Brain microvascular endothelial cell (primary cell): ENCODE data around the gene NBPF11.
"Not testable (repeated sequence)": the region's sequence is repeated elsewhere in the genome, so short reads cannot be mapped to it uniquely, and the experiment has no call there.

Experiments
- DNase-seq: peaks from one replicate; pipeline ENCODE4 v3.0.0-alpha.2; 2020
- H3K27ac ChIP-seq: fragments of 250-450 bp; sonication (Bioruptor Pico); 2 replicates; pipeline ENCODE4 v1.5.1; 2020; ENCODE audit warnings: mild to moderate bottlenecking, moderate library complexity
- H3K27me3 ChIP-seq: fragments of 250-450 bp; sonication (Bioruptor Pico); replicated peaks from 2 replicates; pipeline ENCODE4 v1.5.1; 2020; ENCODE audit warnings: mild to moderate bottlenecking
- H3K36me3 ChIP-seq: fragments of 250-450 bp; sonication (Bioruptor Pico); replicated peaks from 2 replicates; pipeline ENCODE4 v1.5.1; 2020; ENCODE audit warnings: mild to moderate bottlenecking
- H3K4me3 ChIP-seq: 2 replicates; pipeline ENCODE4 v1.5.1; 2011; ENCODE audit warnings: low read depth, mild to moderate bottlenecking, control low read depth, low read length, moderate library complexity
- in situ Hi-C: cut with HindIII; loops from 2 replicates; pipeline ENCODE4 v1.10.0; 2017; ENCODE audit warnings: low sequenced_read_pairs, low pct_ligation_motif_present
- TF ChIP-seq, protein P1 (sequence below): IDR thresholded peaks from 2 replicates; pipeline ENCODE4 v1.5.1; 2011; ENCODE audit warnings: low read depth, mild to moderate bottlenecking, moderate library complexity, low read length, control low read depth, inconsistent platforms; ENCODE audit errors: missing control alignments

Gene NBPF11

DNA sequence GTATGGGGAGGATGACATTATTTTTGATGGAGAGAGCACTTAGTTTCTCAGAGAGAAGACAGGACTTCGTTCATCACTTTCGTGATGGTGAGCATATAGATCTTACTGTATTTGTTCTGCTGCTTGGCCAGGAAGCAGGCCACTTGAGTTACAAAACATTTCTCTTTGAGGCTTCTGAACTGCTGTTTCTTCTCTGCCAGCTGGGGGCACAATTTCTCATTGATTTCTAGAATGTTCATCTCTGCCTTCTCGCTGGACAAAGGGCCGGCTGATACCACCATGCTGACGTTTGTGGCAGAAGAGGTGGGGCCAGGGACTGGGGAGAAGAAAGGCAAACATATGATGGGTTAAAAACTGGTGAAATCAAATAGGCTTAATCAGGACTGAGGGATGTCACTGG is 31.7 kb downstream of the NBPF11 start:
- H3K36me3 ChIP-seq, H3K4me3 ChIP-seq, H3K27me3 ChIP-seq, in situ Hi-C loops, H3K27ac ChIP-seq: not testable (repeated sequence)
- DNase-seq, result peak; percentile 4
- TF ChIP-seq, protein P1, sequence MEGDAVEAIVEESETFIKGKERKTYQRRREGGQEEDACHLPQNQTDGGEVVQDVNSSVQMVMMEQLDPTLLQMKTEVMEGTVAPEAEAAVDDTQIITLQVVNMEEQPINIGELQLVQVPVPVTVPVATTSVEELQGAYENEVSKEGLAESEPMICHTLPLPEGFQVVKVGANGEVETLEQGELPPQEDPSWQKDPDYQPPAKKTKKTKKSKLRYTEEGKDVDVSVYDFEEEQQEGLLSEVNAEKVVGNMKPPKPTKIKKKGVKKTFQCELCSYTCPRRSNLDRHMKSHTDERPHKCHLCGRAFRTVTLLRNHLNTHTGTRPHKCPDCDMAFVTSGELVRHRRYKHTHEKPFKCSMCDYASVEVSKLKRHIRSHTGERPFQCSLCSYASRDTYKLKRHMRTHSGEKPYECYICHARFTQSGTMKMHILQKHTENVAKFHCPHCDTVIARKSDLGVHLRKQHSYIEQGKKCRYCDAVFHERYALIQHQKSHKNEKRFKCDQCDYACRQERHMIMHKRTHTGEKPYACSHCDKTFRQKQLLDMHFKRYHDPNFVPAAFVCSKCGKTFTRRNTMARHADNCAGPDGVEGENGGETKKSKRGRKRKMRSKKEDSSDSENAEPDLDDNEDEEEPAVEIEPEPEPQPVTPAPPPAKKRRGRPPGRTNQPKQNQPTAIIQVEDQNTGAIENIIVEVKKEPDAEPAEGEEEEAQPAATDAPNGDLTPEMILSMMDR, result peak; percentile 34

- H3K4me3 ChIP-seq, H3K27me3 ChIP-seq, DNase-seq, H3K36me3 ChIP-seq, H3K27ac ChIP-seq, in situ Hi-C loops: not testable (repeated sequence)
Measured at GRCh38 chr1:148095732-148096131, 56.3 kb downstream of the NBPF11 start.

DNA sequence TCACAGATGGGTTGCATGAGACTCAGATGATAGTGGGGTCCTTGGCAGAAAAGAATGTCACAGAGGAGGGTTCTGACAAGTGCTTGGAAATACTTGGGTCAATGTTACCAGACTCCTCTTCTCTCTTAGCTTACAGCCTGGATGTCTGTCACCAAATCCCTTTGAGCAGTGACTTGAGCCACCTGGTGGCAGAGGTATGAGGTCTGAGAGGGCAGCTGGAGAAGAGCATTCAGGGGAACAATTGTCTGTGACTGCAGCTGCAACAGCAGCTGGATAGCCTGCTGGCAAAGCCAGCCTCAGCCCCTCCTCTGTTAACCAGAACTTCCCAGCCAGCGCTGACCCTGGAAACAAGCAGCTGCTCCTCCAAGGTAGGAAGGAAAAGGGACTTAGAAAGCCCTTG is 65.9 kb downstream of the NBPF11 start:
- in situ Hi-C loops, DNase-seq, H3K27me3 ChIP-seq, H3K27ac ChIP-seq, H3K36me3 ChIP-seq, H3K4me3 ChIP-seq: not testable (repeated sequence)

- DNase-seq, in situ Hi-C loops, H3K4me3 ChIP-seq, H3K27ac ChIP-seq, H3K36me3 ChIP-seq, H3K27me3 ChIP-seq: not testable (repeated sequence)
Measured at GRCh38 chr1:148081205-148081604, 70.9 kb downstream of the NBPF11 start.

GRCh38 chr1:148078632-148079519 is 73.2 kb downstream of the NBPF11 start:
- H3K36me3 ChIP-seq, H3K27me3 ChIP-seq, DNase-seq, H3K27ac ChIP-seq, in situ Hi-C loops, H3K4me3 ChIP-seq: not testable (repeated sequence)

- in situ Hi-C loops, DNase-seq, H3K36me3 ChIP-seq, H3K4me3 ChIP-seq, H3K27me3 ChIP-seq, H3K27ac ChIP-seq: not testable (repeated sequence)
Measured at GRCh38 chr1:148078090-148078489, 74.0 kb downstream of the NBPF11 start.

DNA sequence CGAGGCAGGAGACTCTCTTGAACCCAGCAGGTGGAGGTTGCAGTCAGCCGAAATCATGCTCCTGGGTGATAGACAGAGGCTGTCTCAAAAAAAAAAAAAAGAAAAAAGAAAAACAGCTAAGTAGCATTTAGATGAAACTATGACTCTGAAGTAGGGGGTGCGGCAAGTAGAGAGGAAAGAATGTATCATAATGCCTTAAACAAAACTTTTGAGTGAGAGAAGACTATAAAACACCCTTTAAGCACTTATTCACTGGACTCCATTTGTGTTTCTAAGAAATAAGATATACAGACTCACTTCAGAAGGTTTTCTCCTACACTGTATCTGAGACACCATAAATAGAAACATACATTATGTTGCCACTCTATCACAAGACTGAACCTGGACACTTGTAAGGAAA is 74.6 kb downstream of the NBPF11 start:
- H3K4me3 ChIP-seq, in situ Hi-C loops, H3K36me3 ChIP-seq, DNase-seq, H3K27me3 ChIP-seq, H3K27ac ChIP-seq: not testable (repeated sequence)

GRCh38 chr1:148073392-148073791 is 78.7 kb downstream of the NBPF11 start:
- DNase-seq, H3K27me3 ChIP-seq, H3K36me3 ChIP-seq, in situ Hi-C loops, H3K4me3 ChIP-seq, H3K27ac ChIP-seq: not testable (repeated sequence)

DNA sequence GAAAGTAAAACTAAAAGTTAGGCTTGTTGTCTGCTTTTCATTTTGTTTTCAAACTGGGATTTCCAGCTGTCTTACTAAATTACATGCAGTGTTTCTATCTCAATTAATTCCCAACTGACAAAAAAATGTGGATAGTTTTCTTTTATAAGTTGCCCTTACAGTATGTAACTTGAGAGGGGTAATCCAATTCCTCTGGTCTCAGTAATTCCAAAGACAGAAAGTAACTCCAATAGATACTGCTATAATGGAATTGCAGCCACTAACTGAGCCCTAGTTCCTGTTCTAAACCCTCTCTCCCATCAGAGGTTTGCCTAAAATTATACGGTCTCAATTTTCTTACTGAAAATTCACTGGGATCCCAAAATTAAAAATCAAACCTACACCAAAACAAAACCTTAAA is 83.5 kb downstream of the NBPF11 start:
- in situ Hi-C loops, H3K27me3 ChIP-seq, H3K27ac ChIP-seq, H3K36me3 ChIP-seq, DNase-seq, H3K4me3 ChIP-seq: not testable (repeated sequence)

GRCh38 chr1:148068201-148068600 is 83.9 kb downstream of the NBPF11 start:
- H3K4me3 ChIP-seq, in situ Hi-C loops, H3K36me3 ChIP-seq, DNase-seq, H3K27ac ChIP-seq, H3K27me3 ChIP-seq: not testable (repeated sequence)

DNA sequence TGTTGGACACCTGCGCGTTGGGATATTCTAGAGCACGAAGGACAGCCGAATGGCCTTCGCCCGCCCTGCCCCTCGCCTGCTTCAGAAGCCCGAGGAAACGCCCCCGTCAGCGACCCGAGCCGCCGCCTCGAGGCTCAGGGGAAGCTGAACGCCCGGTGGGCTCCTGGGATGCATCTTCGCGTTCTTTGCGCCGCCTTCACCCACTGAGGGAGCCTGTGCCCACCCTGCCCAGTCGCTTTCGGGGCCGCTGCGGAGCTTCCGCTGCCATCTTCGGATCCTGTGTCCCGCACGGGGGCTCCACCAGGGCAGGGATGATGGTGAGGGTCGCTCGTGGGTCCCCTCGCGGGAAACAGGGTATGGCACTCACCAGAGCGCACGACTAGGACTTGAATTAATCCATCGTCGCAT is 91.8 kb downstream of the NBPF11 start:
- DNase-seq, H3K36me3 ChIP-seq, H3K27me3 ChIP-seq, in situ Hi-C loops, H3K27ac ChIP-seq: not testable (repeated sequence)
- peak overlapping the region; percentile 31 for H3K4me3 ChIP-seq

GRCh38 chr1:148057384-148057783 is 94.7 kb downstream of the NBPF11 start:
- H3K27me3 ChIP-seq, in situ Hi-C loops, DNase-seq: not testable (repeated sequence)

More at GRCh38 chr1:148057384-148057783, 94.7 kb downstream of the NBPF11 start:
- not testable (repeated sequence) for H3K27ac ChIP-seq, H3K36me3 ChIP-seq, H3K4me3 ChIP-seq
